ENCODE results near the gene CARD16.

CARD16 gene

DNA sequence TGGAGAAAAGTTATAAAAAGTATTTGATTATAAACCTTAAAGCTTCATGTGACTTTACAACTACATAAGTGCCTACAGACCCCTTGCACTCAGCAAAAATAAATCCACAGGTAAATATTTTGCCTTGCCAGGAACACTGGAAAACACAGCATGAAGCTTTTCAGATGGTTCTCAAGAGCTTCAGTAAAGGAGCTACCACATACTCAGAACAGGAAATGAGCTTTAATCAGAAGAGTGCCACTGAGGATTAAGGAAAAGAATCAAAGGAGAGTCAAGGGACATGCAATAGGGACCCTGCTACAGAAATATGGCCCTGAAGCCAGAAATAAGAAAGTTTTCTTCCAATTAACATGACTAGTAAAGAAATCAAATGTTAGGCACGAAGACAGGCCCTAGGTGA, 11.4 kb downstream of the CARD16 start:
- Histone ChIP-seq H3K4me3 (replicated peaks; ENCODE audit: insufficient read depth, low read length) (peak overlapping the region; percentile 44), H3K27ac (replicated peaks) (no peak overlapping the region; the same call in 1 of the 2 replicates), H3K27me3 (ENCODE audit: insufficient read depth, poor library complexity, severe bottlenecking) (no peaks in the 10 kb centered on the region)
- no peak for TF ChIP-seq POLR2AphosphoS5 (IDR thresholded peaks at IDR 0.05; ENCODE audit: low read depth)
- no peak for DNase-seq (ENCODE audit: low read depth in 1 of 2, low spot score in 1 of 2)

DNA sequence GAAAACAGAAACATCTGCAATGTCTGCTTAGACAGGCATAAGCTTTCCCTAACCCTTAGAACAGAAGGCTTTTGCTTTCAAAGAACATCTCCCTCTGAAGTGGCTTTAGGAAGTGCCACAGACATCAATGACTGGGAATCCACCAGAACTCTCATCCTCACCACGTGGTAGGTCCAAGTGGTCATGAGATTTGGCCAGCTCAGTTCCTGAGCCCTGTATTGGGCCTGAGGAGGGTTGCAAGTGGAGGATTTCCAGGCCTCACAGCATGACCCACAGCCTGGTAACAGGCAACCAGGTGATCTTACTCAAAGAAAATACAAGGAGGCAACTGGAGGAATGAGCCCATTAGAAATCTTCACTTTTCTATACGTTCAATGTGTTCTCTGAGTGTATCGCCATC, 11.8 kb downstream of the CARD16 start:
- peak overlapping the region; percentile 44 for H3K4me3 ChIP-seq (replicated peaks; ENCODE audit: insufficient read depth, low read length)
- H3K27me3 ChIP-seq (ENCODE audit: insufficient read depth, poor library complexity, severe bottlenecking): no peaks in the 10 kb centered on the region
- H3K27ac ChIP-seq (replicated peaks): peak overlapping the region; percentile 34
- TF ChIP-seq, protein P1, sequence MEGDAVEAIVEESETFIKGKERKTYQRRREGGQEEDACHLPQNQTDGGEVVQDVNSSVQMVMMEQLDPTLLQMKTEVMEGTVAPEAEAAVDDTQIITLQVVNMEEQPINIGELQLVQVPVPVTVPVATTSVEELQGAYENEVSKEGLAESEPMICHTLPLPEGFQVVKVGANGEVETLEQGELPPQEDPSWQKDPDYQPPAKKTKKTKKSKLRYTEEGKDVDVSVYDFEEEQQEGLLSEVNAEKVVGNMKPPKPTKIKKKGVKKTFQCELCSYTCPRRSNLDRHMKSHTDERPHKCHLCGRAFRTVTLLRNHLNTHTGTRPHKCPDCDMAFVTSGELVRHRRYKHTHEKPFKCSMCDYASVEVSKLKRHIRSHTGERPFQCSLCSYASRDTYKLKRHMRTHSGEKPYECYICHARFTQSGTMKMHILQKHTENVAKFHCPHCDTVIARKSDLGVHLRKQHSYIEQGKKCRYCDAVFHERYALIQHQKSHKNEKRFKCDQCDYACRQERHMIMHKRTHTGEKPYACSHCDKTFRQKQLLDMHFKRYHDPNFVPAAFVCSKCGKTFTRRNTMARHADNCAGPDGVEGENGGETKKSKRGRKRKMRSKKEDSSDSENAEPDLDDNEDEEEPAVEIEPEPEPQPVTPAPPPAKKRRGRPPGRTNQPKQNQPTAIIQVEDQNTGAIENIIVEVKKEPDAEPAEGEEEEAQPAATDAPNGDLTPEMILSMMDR (IDR thresholded peaks at IDR 0.05; ENCODE audit: insufficient read depth, low read length): no peak
- TF ChIP-seq POLR2AphosphoS5 (IDR thresholded peaks at IDR 0.05; ENCODE audit: low read depth) (no peak), SPI1 (IDR thresholded peaks at IDR 0.05; ENCODE audit: borderline replicate concordance, low read depth) (no peak), GABPA (IDR thresholded peaks at IDR 0.05; ENCODE audit: low read depth) (no peak)
- TF ChIP-seq, protein P2, sequence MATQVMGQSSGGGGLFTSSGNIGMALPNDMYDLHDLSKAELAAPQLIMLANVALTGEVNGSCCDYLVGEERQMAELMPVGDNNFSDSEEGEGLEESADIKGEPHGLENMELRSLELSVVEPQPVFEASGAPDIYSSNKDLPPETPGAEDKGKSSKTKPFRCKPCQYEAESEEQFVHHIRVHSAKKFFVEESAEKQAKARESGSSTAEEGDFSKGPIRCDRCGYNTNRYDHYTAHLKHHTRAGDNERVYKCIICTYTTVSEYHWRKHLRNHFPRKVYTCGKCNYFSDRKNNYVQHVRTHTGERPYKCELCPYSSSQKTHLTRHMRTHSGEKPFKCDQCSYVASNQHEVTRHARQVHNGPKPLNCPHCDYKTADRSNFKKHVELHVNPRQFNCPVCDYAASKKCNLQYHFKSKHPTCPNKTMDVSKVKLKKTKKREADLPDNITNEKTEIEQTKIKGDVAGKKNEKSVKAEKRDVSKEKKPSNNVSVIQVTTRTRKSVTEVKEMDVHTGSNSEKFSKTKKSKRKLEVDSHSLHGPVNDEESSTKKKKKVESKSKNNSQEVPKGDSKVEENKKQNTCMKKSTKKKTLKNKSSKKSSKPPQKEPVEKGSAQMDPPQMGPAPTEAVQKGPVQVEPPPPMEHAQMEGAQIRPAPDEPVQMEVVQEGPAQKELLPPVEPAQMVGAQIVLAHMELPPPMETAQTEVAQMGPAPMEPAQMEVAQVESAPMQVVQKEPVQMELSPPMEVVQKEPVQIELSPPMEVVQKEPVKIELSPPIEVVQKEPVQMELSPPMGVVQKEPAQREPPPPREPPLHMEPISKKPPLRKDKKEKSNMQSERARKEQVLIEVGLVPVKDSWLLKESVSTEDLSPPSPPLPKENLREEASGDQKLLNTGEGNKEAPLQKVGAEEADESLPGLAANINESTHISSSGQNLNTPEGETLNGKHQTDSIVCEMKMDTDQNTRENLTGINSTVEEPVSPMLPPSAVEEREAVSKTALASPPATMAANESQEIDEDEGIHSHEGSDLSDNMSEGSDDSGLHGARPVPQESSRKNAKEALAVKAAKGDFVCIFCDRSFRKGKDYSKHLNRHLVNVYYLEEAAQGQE (IDR thresholded peaks at IDR 0.05; ENCODE audit: insufficient replicate concordance, low read depth): no peak
- DNase-seq (ENCODE audit: low read depth in 1 of 2, low spot score in 1 of 2): no peak

DNA sequence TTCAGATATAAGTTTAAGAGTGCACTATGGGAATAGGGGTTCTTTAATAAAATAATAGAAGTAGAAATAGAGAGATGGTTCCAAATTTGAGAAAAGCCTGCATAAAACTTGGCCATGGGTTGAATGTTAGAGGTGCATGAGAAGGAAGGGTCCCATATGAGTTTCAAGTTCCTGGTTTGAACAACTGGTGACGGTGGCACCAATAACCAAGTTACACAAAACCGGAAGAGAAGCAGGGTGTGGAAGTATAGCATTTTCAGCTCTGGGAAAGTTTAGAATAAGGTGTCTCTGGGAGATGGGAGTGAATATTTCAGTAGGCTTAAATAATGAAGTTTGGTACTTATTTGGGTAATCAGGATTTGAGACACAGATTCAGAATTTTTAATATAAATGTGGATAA, 12.6 kb downstream of the CARD16 start:
- Histone ChIP-seq H3K4me3 (replicated peaks; ENCODE audit: insufficient read depth, low read length) (peak overlapping the region; percentile 44), H3K27me3 (ENCODE audit: insufficient read depth, poor library complexity, severe bottlenecking) (no peaks in the 10 kb centered on the region), H3K27ac (replicated peaks) (peak overlapping the region; percentile 34)
- peak; percentile 38 to 44 for DNase-seq (ENCODE audit: low read depth in 1 of 2, low spot score in 1 of 2)
- TF ChIP-seq GABPA (IDR thresholded peaks at IDR 0.05; ENCODE audit: low read depth) (no peak; the same call in 1 of the 2 replicates), POLR2AphosphoS5 (IDR thresholded peaks at IDR 0.05; ENCODE audit: low read depth) (no peak), SPI1 (IDR thresholded peaks at IDR 0.05; ENCODE audit: borderline replicate concordance, low read depth) (no peak)
- TF ChIP-seq, protein P2 (IDR thresholded peaks at IDR 0.05; ENCODE audit: insufficient replicate concordance, low read depth): no peak

DNA sequence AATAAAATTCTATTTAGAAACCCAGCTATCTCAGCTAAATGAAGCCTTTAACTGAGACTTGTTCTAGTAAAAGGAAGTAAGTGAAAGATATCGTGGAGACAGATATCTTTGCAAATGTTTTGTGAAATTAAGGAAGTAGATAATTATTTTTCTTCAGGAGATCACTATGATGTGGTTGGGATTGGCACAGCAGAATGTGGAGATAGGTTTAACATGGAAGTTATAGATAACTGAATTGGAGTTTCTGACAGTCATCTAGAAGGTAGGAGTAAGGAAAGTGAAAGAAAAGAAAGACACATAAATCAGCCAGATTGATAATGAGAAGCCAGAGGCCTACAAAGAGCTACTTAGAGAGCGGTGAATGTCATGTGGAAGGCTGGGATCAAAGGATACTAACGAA, 17.5 kb downstream of the CARD16 start:
- TF ChIP-seq GABPA (IDR thresholded peaks at IDR 0.05; ENCODE audit: low read depth) (no peak), SPI1 (IDR thresholded peaks at IDR 0.05; ENCODE audit: borderline replicate concordance, low read depth) (no peak), POLR2AphosphoS5 (IDR thresholded peaks at IDR 0.05; ENCODE audit: low read depth) (no peak)
- TF ChIP-seq, protein P2 (IDR thresholded peaks at IDR 0.05; ENCODE audit: insufficient replicate concordance, low read depth): no peak
- TF ChIP-seq, protein P1 (IDR thresholded peaks at IDR 0.05; ENCODE audit: insufficient read depth, low read length): no peak
- H3K27me3 ChIP-seq (ENCODE audit: insufficient read depth, poor library complexity, severe bottlenecking): no peaks in the 10 kb centered on the region
- no peak overlapping the region for H3K27ac ChIP-seq (replicated peaks)
- DNase-seq (ENCODE audit: low read depth in 1 of 2, low spot score in 1 of 2): no peak
- no peak overlapping the region for H3K4me3 ChIP-seq (replicated peaks; ENCODE audit: insufficient read depth, low read length)

All from HL-60 (cell line).